ENCODE data around the gene CAV1.

GRCh38 chr7:116515584-116515983, 9.3 kb upstream of the CAV1 start:
- TF ChIP-seq, protein P1, sequence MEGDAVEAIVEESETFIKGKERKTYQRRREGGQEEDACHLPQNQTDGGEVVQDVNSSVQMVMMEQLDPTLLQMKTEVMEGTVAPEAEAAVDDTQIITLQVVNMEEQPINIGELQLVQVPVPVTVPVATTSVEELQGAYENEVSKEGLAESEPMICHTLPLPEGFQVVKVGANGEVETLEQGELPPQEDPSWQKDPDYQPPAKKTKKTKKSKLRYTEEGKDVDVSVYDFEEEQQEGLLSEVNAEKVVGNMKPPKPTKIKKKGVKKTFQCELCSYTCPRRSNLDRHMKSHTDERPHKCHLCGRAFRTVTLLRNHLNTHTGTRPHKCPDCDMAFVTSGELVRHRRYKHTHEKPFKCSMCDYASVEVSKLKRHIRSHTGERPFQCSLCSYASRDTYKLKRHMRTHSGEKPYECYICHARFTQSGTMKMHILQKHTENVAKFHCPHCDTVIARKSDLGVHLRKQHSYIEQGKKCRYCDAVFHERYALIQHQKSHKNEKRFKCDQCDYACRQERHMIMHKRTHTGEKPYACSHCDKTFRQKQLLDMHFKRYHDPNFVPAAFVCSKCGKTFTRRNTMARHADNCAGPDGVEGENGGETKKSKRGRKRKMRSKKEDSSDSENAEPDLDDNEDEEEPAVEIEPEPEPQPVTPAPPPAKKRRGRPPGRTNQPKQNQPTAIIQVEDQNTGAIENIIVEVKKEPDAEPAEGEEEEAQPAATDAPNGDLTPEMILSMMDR (IDR thresholded peaks at IDR 0.05): no peak
- TF ChIP-seq POLR2AphosphoS5 (IDR thresholded peaks at IDR 0.05) (no peak), POLR2A (IDR thresholded peaks at IDR 0.05) (no peak), EP300 (IDR thresholded peaks at IDR 0.05) (no peak)
